HCT116 (cell line): ENCODE results near the gene GAL3ST2. TPM values are rescaled to one million over a fixed set of nuclear protein-coding genes. Genes with fewer than 3 reads are reported as not detected.

Source experiments
- ATAC-seq: fragments of 200-7000 bp; cut with Tn5 transposase; 2 replicates; pipeline ENCODE4 v1.9.1; 2020; ENCODE audit warnings: mild to moderate bottlenecking, moderate library complexity
- BruUV-seq: library from RNA; stranded (reverse); fragments of 400-500 nt; replicated peaks from 2 replicates; lab custom pipeline; 2021; lab: Mats Ljungman, UMichigan
- CTCF ChIA-PET: fragments of 300-600 bp; sonication (Branson Sonifier 250); formaldehyde crosslinking; loops from one replicate; lab custom pipeline; 2021; ENCODE audit warnings: antibody characterized with exemption; lab: Charles Lee
- POLR2A ChIA-PET: fragments of 300-600, 350-600 bp; sonication (Branson Sonifier 250); formaldehyde crosslinking; loops from one replicate; lab custom pipeline; 2021; ENCODE audit warnings: antibody characterized with exemption; lab: Charles Lee
- RAD21 ChIA-PET, 2 experiments: fragments of 300-600 bp; sonication (Branson Sonifier 250); formaldehyde crosslinking; loops; one replicate each; lab custom pipeline; 2023; ENCODE audit warnings: low total read pairs in 2 of 2; ENCODE audit not compliant: uncharacterized antibody in 2 of 2, unreplicated experiment in 2 of 2, low non-redundant PET in 1 of 2; lab: Charles Lee
- DNase-seq: peaks from one replicate; pipeline ENCODE4 v3.0.0-alpha.2; 2010; ENCODE audit warnings: low read depth, low spot score
- H2AFZ ChIP-seq: fragments of 200-600 bp; shearing (Covaris generic), sonication (generic); 2 replicates; pipeline ENCODE4 v1.6.1; 2017; ENCODE audit warnings: low read depth, mixed run types, mixed read lengths, antibody characterized with exemption, low read length; ENCODE audit not compliant: poor library complexity, severe bottlenecking
- H3K27ac ChIP-seq: 2 replicates; pipeline ENCODE4 v1.5.1; 2012; ENCODE audit warnings: low read depth, low read length
- H3K27me3 ChIP-seq: fragments of 200-600 bp; sonication (generic); 2 replicates; pipeline ENCODE4 v1.6.1; 2016; ENCODE audit warnings: mixed run types, low read length, mixed read lengths; ENCODE audit not compliant: insufficient read depth
- H3K36me3 ChIP-seq, 2 experiments: fragments of 200-500 bp in 1 of 2; fragments of 200-600 bp in 1 of 2; sonication (Bioruptor generic) in 1 of 2; sonication (generic) in 1 of 2; 2 replicates each; pipeline versions ENCODE4 v1.5.1 to v1.6.1; 2014 to 2016; ENCODE audit warnings: low read length in 2 of 2, inconsistent platforms in 1 of 2, mixed read lengths in 1 of 2, mixed run types in 1 of 2; ENCODE audit not compliant: insufficient read depth in 2 of 2, control insufficient read depth in 1 of 2
- H3K4me1 ChIP-seq, 2 experiments: fragments of 200-600 bp in 1 of 2; sonication (generic) in 1 of 2; 2 replicates each; pipeline versions ENCODE4 v1.5.1 to v1.6.1; 2012 to 2017; ENCODE audit warnings: low read length in 2 of 2, inconsistent platforms in 1 of 2, mild to moderate bottlenecking in 1 of 2, mixed read lengths in 1 of 2, mixed run types in 1 of 2, moderate library complexity in 1 of 2; ENCODE audit not compliant: insufficient read depth in 2 of 2, control insufficient read depth in 1 of 2
- H3K4me2 ChIP-seq: fragments of 200-600 bp; sonication (generic); 2 replicates; pipeline ENCODE4 v1.6.1; 2017; ENCODE audit warnings: mixed run types, low read length, mixed read lengths
- H3K4me3 ChIP-seq, 2 experiments: fragments of 200-600 bp in 1 of 2; sonication (generic) in 1 of 2; replicated peaks in 1 of 2; 2 replicates each; pipeline ENCODE4 v1.5.1; 2011 to 2016; ENCODE audit warnings: low read length in 2 of 2, control low read depth in 1 of 2, low read depth in 1 of 2, mild to moderate bottlenecking in 1 of 2, mixed read lengths in 1 of 2, mixed run types in 1 of 2
- H3K79me2 ChIP-seq: fragments of 200-600 bp; sonication (generic); 2 replicates; pipeline ENCODE4 v1.6.1; 2017; ENCODE audit warnings: mild to moderate bottlenecking, mixed run types, low read length, moderate library complexity, mixed read lengths; ENCODE audit not compliant: insufficient read depth
- H3K9ac ChIP-seq: fragments of 200-600 bp; sonication (generic); 2 replicates; pipeline ENCODE4 v1.6.1; 2016; ENCODE audit warnings: low read length, mixed read lengths
- H3K9me2 ChIP-seq: fragments of 200-600 bp; sonication (generic), shearing (Covaris generic); 2 replicates; pipeline ENCODE4 v1.6.1; 2017; ENCODE audit warnings: mixed run types, mild to moderate bottlenecking, moderate library complexity; ENCODE audit not compliant: insufficient read depth
- H3K9me3 ChIP-seq, 2 experiments: fragments of 200-500 bp in 1 of 2; fragments of 200-600 bp in 1 of 2; sonication (Bioruptor generic) in 1 of 2; sonication (generic) in 1 of 2; 2 replicates each; pipeline ENCODE4 v1.6.1; 2014 to 2017; ENCODE audit warnings: low read length in 2 of 2, mixed read lengths in 2 of 2, inconsistent platforms in 1 of 2, low read depth in 1 of 2, mild to moderate bottlenecking in 1 of 2, mixed run types in 1 of 2, moderate library complexity in 1 of 2; ENCODE audit not compliant: control insufficient read depth in 1 of 2, insufficient read depth in 1 of 2
- H4K20me1 ChIP-seq: fragments of 200-600 bp; sonication (generic), shearing (Covaris generic); 2 replicates; pipeline ENCODE4 v1.6.1; 2017; ENCODE audit warnings: mixed run types, mild to moderate bottlenecking, moderate library complexity; ENCODE audit not compliant: insufficient read depth
- ATF3 ChIP-seq: IDR thresholded peaks from 2 replicates; pipeline ENCODE4 v1.6.1; 2012
- CEBPB ChIP-seq: IDR thresholded peaks from 2 replicates; pipeline ENCODE4 v1.6.1; 2012; ENCODE audit warnings: low read depth
- CTCF ChIP-seq, 3 experiments: fragments of 200-600 bp in 1 of 3; sonication (generic) in 1 of 3; IDR thresholded peaks in 2 of 3; conservative IDR thresholded peaks in 1 of 3; 2 replicates each; pipeline ENCODE4 v1.5.1; 2012 to 2017; ENCODE audit warnings: low read depth in 2 of 3, low read length in 2 of 3, antibody characterized with exemption in 1 of 3, borderline replicate concordance in 1 of 3, control low read depth in 1 of 3, mild to moderate bottlenecking in 1 of 3, mixed read lengths in 1 of 3, mixed run types in 1 of 3, moderate library complexity in 1 of 3; ENCODE audit not compliant: insufficient read depth in 1 of 3
- MAX ChIP-seq: IDR thresholded peaks from 2 replicates; pipeline ENCODE4 v1.6.1; 2012
- RAD21 ChIP-seq: IDR thresholded peaks from 2 replicates; pipeline ENCODE4 v1.6.1; 2012; ENCODE audit warnings: low read depth, mild to moderate bottlenecking
- SIN3A ChIP-seq: IDR thresholded peaks from 2 replicates; pipeline ENCODE4 v1.6.1; 2012; ENCODE audit warnings: low read depth
- SP1 ChIP-seq: IDR thresholded peaks from 2 replicates; pipeline ENCODE4 v1.6.1; 2012; ENCODE audit warnings: low read depth
- SRF ChIP-seq: IDR thresholded peaks from 2 replicates; pipeline ENCODE4 v1.6.1; 2012; ENCODE audit warnings: low read depth
- TCF7L2 ChIP-seq: IDR thresholded peaks from 2 replicates; pipeline ENCODE4 v1.7.0; 2011; ENCODE audit warnings: borderline replicate concordance, inconsistent platforms; ENCODE audit not compliant: insufficient read depth, insufficient read length; ENCODE audit errors: extremely low read depth
- ZBTB33 ChIP-seq: IDR thresholded peaks from 2 replicates; pipeline ENCODE4 v1.6.1; 2011; ENCODE audit warnings: mild to moderate bottlenecking, low read length, moderate library complexity; ENCODE audit not compliant: insufficient replicate concordance; ENCODE audit errors: extremely low read depth
- ZFX ChIP-seq: fragments of 450-650 bp; IDR thresholded peaks from 2 replicates; pipeline ENCODE4 v1.6.1; 2017
- ZNF274 ChIP-seq: fragments of 200-500 bp; sonication (Bioruptor generic); IDR thresholded peaks from 2 replicates; pipeline ENCODE4 v1.6.1; 2014; ENCODE audit warnings: mild to moderate bottlenecking, low read depth, low read length, inconsistent platforms
- intact Hi-C: fragments of 100-400 bp; cut with micrococcal nuclease; formaldehyde crosslinking; loops from 2 replicates; pipeline ENCODE4 v1.10.0; 2022
- total RNA-seq: library from RNA; stranded (reverse); gene quantifications from one replicate; pipeline ENCODE4 v1.2.1, GENCODE V29; 2021; ENCODE audit not compliant: unreplicated experiment

The GAL3ST2 gene
- total RNA-seq, 1 experiment from 2014 or later = 0.44 TPM

GRCh38 chr2:241852981-241853631 lies 76.5 kb downstream of the GAL3ST2 start:
- no peak overlapping the region for H2AFZ ChIP-seq
- POLR2A ChIA-PET = no interaction called here
- H3K4me1 ChIP-seq = no peaks in the 10 kb centered on the region
- no peaks in the 10 kb centered on the region for H3K79me2 ChIP-seq
- H3K36me3 ChIP-seq = no peaks in the 10 kb centered on the region
- no peaks in the 10 kb centered on the region for H3K9me3 ChIP-seq
- no peaks in the 10 kb centered on the region for H4K20me1 ChIP-seq
- no peak overlapping the region for H3K9ac ChIP-seq
- no peaks in the 10 kb centered on the region for H3K9me2 ChIP-seq
- no peak for DNase-seq
- no peaks in the 10 kb centered on the region for H3K27me3 ChIP-seq
- no TSS peak for BruUV-seq
- no peak overlapping the region for H3K4me3 ChIP-seq
- CTCF ChIA-PET = no interaction called here
- RAD21 ChIA-PET = no interaction called here
- no peak overlapping the region for H3K4me2 ChIP-seq
- H3K27ac ChIP-seq = no peak overlapping the region
- intact Hi-C loops = no loop called here
- TF ChIP-seq CEBPB (no peak), ZNF274 (no peak), ZFX (no peak), ATF3 (no peak), SRF (no peak), MAX (no peak), RAD21 (no peak), CTCF (IDR thresholded peaks at IDR 0.05 in 2 of 3, conservative IDR thresholded peaks at IDR 0.05 in 1 of 3; ENCODE audit: borderline replicate concordance in 1 of 3, insufficient read depth in 1 of 3, low read depth in 2 of 3, low read length in 2 of 3) (no peak), TCF7L2 (no peak), SIN3A (no peak), SP1 (no peak), ZBTB33 (no peak)
- ATAC-seq = no peak

Other genes starting within 250 kb of the GAL3ST2 start
- gene BOK, start 218.1 kb upstream of the GAL3ST2 start, total RNA-seq = 41.5 TPM
- gene THAP4, start 139.7 kb upstream of the GAL3ST2 start, total RNA-seq = 71.2 TPM
- 87.4 TPM for gene ATG4B, start 139.1 kb upstream of the GAL3ST2 start, total RNA-seq
- 83.3 TPM for gene DTYMK, start 90.0 kb upstream of the GAL3ST2 start, total RNA-seq
- 45.9 TPM for gene ING5, start 74.8 kb upstream of the GAL3ST2 start, total RNA-seq
- gene D2HGDH, start 42.2 kb upstream of the GAL3ST2 start, total RNA-seq = 46.3 TPM
- 0.34 TPM for gene NEU4, start 32.4 kb downstream of the GAL3ST2 start, total RNA-seq
- gene PDCD1, start 82.1 kb downstream of the GAL3ST2 start, total RNA-seq = 0.22 TPM
- not detected for gene RTP5, start 92.9 kb downstream of the GAL3ST2 start, total RNA-seq